A549 (cell line): ENCODE measurements around the gene KCNAB1. TPM values are rescaled to one million over a fixed set of nuclear protein-coding genes. Genes with fewer than 3 reads are reported as not detected.

Source experiments
- ATAC-seq, 2 experiments: fragments of 200-7000 bp in 1 of 2; fragments of >200 bp in 1 of 2; cut with Nextera tagmentation in 1 of 2; cut with Tn5 transposase in 1 of 2; 3 replicates each; pipeline versions ENCODE4 v1.8.0 to v1.9.1; 2018 to 2020; ENCODE audit warnings: mild to moderate bottlenecking in 1 of 2, moderate library complexity in 1 of 2
- CTCF ChIA-PET: fragments of 300-600 bp; sonication (Branson Sonifier 250); formaldehyde crosslinking; extraction: SDS; loops from one replicate; lab custom pipeline; 2021; ENCODE audit warnings: antibody characterized with exemption, inconsistent platforms; lab: Yijun Ruan, JAX
- POLR2A ChIA-PET: fragments of 350-600 bp; formaldehyde crosslinking; extraction: SDS; loops from one replicate; lab custom pipeline; 2021; ENCODE audit warnings: antibody characterized with exemption, inconsistent platforms; lab: Yijun Ruan, JAX
- DNase-seq, 2 experiments: peaks; one replicate each; pipeline versions ENCODE4 v3.0.0 to v3.0.0-alpha.2; 2011 to 2016; ENCODE audit warnings: low read depth in 1 of 2, low spot score in 1 of 2
- FAIRE-seq: peaks from 2 replicates; lab custom pipeline; 2011; peaks lifted over from hg19 to GRCh38; lab: Jason Lieb, UNC
- H3K27ac ChIP-seq, 2 experiments: fragments of >200 bp; sonication (Bioruptor Twin); formaldehyde crosslinking; 3 replicates each; pipeline ENCODE4 v1.5.1; 2016 to 2017
- H3K4me1 ChIP-seq: fragments of >200 bp; sonication (Bioruptor Twin); formaldehyde crosslinking; 3 replicates; pipeline ENCODE4 v1.6.1; 2016
- H3K4me2 ChIP-seq: fragments of >200 bp; sonication (Bioruptor Twin); formaldehyde crosslinking; 3 replicates; pipeline ENCODE4 v1.6.1; 2016
- H3K4me3 ChIP-seq: fragments of >200 bp; sonication (Bioruptor Twin); formaldehyde crosslinking; 3 replicates; pipeline ENCODE4 v1.5.1; 2016
- H3K9me3 ChIP-seq: fragments of >200 bp; sonication (Bioruptor Twin); formaldehyde crosslinking; 3 replicates; pipeline ENCODE4 v1.6.1; 2016
- ATOH8 ChIP-seq: fragments of 250-450 bp; sonication (Bioruptor Pico); IDR thresholded peaks from 2 replicates; pipeline ENCODE4 v1.5.0; 2020; ENCODE audit warnings: low read depth, mild to moderate bottlenecking, moderate library complexity
- BHLHE40 ChIP-seq: IDR thresholded peaks from 2 replicates; pipeline ENCODE4 v1.6.1; 2012; ENCODE audit warnings: low read depth, low read length, inconsistent platforms
- CHD2 ChIP-seq: fragments of 150-350 bp; IDR thresholded peaks from 2 replicates; pipeline ENCODE4 v1.6.1; 2014; ENCODE audit warnings: low read length; ENCODE audit not compliant: partially characterized antibody
- CTCF ChIP-seq: fragments of >200 bp; sonication (Bioruptor Twin); formaldehyde crosslinking; IDR thresholded peaks from 3 replicates; pipeline ENCODE4 v1.5.1; 2016
- E2F6 ChIP-seq: IDR thresholded peaks from 2 replicates; pipeline ENCODE4 v1.6.1; 2012; ENCODE audit warnings: low read depth, borderline replicate concordance
- EHF ChIP-seq: fragments of 250-450 bp; sonication (Bioruptor Pico); IDR thresholded peaks from 2 replicates; pipeline ENCODE4 v1.5.0; 2020; ENCODE audit warnings: mild to moderate bottlenecking
- EHMT2 ChIP-seq: fragments of 200-600 bp; sonication (generic); IDR thresholded peaks from 2 replicates; pipeline ENCODE4 v1.6.1; 2016; ENCODE audit warnings: antibody characterized with exemption, low read depth, mild to moderate bottlenecking, moderate library complexity
- EP300 ChIP-seq, 2 experiments: fragments of >200 bp; sonication (Bioruptor Twin); formaldehyde crosslinking; IDR thresholded peaks; 2 replicates in 1 of 2; 3 replicates in 1 of 2; pipeline ENCODE4 v1.6.1; 2016 to 2017
- GATA3 ChIP-seq: IDR thresholded peaks from 2 replicates; pipeline ENCODE4 v1.6.1; 2012; ENCODE audit warnings: borderline replicate concordance
- HEYL ChIP-seq: fragments of 250-450 bp; sonication (Bioruptor Pico); IDR thresholded peaks from 2 replicates; pipeline ENCODE4 v1.8.0; 2021; ENCODE audit warnings: mild to moderate bottlenecking, moderate library complexity
- HOXA7 ChIP-seq: fragments of 250-450 bp; sonication (Bioruptor Pico); IDR thresholded peaks from 2 replicates; pipeline ENCODE4 v1.5.0; 2020; ENCODE audit warnings: mild to moderate bottlenecking, moderate library complexity
- HOXB13 ChIP-seq: fragments of 250-450 bp; sonication (Bioruptor Pico); IDR thresholded peaks from 2 replicates; pipeline ENCODE4 v1.5.0; 2020; ENCODE audit warnings: low read depth, mild to moderate bottlenecking, moderate library complexity
- KDM1A ChIP-seq: fragments of 200-600 bp; sonication (generic); IDR thresholded peaks from 2 replicates; pipeline ENCODE4 v1.6.1; 2016; ENCODE audit warnings: low read depth, mild to moderate bottlenecking
- MAX ChIP-seq: IDR thresholded peaks from 2 replicates; pipeline ENCODE4 v1.6.1; 2012
- MAZ ChIP-seq: fragments of 150-350 bp; IDR thresholded peaks from 2 replicates; pipeline ENCODE4 v1.6.1; 2014; ENCODE audit warnings: antibody characterized with exemption, low read depth, low read length, borderline replicate concordance
- MYC ChIP-seq: IDR thresholded peaks from 2 replicates; pipeline ENCODE4 v1.6.1; 2012; ENCODE audit warnings: mild to moderate bottlenecking, inconsistent platforms, low read length, improper control_type of control experiment, borderline replicate concordance
- NFE2L2 ChIP-seq: fragments of 150-350 bp; conservative IDR thresholded peaks from 2 replicates; pipeline ENCODE4 v1.6.1; 2014; ENCODE audit warnings: low read length
- NPAS2 ChIP-seq: fragments of 250-450 bp; sonication (Bioruptor Pico); IDR thresholded peaks from 2 replicates; pipeline ENCODE4 v1.8.0; 2022; ENCODE audit warnings: mild to moderate bottlenecking, moderate library complexity, borderline replicate concordance
- RAD21 ChIP-seq, 2 experiments: fragments of >200 bp in 1 of 2; sonication (Bioruptor Twin) in 1 of 2; formaldehyde crosslinking in 1 of 2; IDR thresholded peaks in 1 of 2; conservative IDR thresholded peaks in 1 of 2; 2 replicates in 1 of 2; 3 replicates in 1 of 2; pipeline ENCODE4 v1.6.1; 2012 to 2018; ENCODE audit warnings: inconsistent platforms in 1 of 2
- RFX5 ChIP-seq: fragments of 450-650 bp; IDR thresholded peaks from 2 replicates; pipeline ENCODE4 v1.7.1; 2014; ENCODE audit warnings: antibody characterized with exemption, mild to moderate bottlenecking, moderate library complexity
- RNF2 ChIP-seq: fragments of 200-600 bp; sonication (generic); IDR thresholded peaks from 2 replicates; pipeline ENCODE4 v1.6.1; 2016; ENCODE audit warnings: low read depth, mild to moderate bottlenecking, antibody characterized with exemption, moderate library complexity, borderline replicate concordance
- SMC3 ChIP-seq: fragments of >200 bp; sonication (Bioruptor Twin); formaldehyde crosslinking; IDR thresholded peaks from 3 replicates; pipeline ENCODE4 v1.6.1; 2018; ENCODE audit warnings: inconsistent platforms
- ZC3H11A ChIP-seq: fragments of 450-650 bp; IDR thresholded peaks from 2 replicates; pipeline ENCODE4 v1.6.1; 2014; ENCODE audit warnings: antibody characterized with exemption, mild to moderate bottlenecking
- ZSCAN20 ChIP-seq: fragments of 250-450 bp; sonication (Bioruptor Pico); IDR thresholded peaks from 2 replicates; pipeline ENCODE4 v1.8.0; 2022; ENCODE audit warnings: mild to moderate bottlenecking, moderate library complexity
- WGBS: methylation state at CpG from one replicate; pipeline ENCODE4 v1.1.6; 2017; ENCODE audit errors: missing lambda C conversion rate; 5-methylcytosine and 5-hydroxymethylcytosine counted together
- polyA plus RNA-seq, 4 experiments: library from polyadenylated mRNA; depleted of rRNA in 3 of 4; stranded (reverse); fragments of >200 nt; fragmentation: RNase III in 1 of 4; extraction: RNeasy Plus Mini Kit Qiagen cat#74134 plus additional on column Dnase treatment in 1 of 4; gene quantifications; 2 replicates in 3 of 4; 3 replicates in 1 of 4; pipeline ENCODE4 v1.2.3, GENCODE V29; 2011 to 2017
- TF ChIP-seq, protein P1 (sequence below): IDR thresholded peaks from 2 replicates; pipeline ENCODE4 v1.6.1; 2012
- TF ChIP-seq, protein P2 (sequence below): fragments of >200 bp; sonication (Bioruptor Twin); formaldehyde crosslinking; IDR thresholded peaks from 3 replicates; pipeline ENCODE4 v1.6.1; 2016

The KCNAB1 gene
- polyA plus RNA-seq, 2 of the 4 experiments (the other 2 are of a cell fraction) = not detected

DNA sequence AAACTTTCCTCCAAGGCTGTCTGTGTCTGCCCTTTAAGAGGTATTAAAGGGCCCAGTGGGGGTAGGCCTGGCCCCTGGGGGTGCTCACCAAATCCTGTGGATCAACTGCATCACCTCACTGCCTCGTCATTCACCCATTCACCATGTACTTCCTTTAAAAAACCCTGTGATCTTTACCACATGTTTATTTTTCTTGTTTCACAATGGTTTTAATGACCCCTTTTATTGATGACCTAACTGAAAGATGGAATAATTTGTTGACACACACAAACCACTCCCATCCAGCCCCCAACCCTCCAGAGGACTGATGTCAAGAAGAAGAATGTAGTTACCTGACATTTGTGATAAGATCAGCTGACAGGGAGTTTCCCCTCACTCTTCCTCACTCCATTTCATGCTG, 40.8 kb downstream of the KCNAB1 start:
- FAIRE-seq (no peak), DNase-seq (no peak)
- H3K27ac ChIP-seq = no peak overlapping the region
- no peaks in the 10 kb centered on the region for H3K4me1 ChIP-seq
- WGBS = 16% methylated on average over 1 of the region's 1 CpG
- POLR2A ChIA-PET = no interaction called here
- H3K4me3 ChIP-seq = no peak overlapping the region
- CTCF ChIA-PET = interaction anchor here (1.2 kb wide), 1 partner anchor 9 kb away, joined by 5 read pairs; no protein-coding TSS in a partner anchor
- H3K9me3 ChIP-seq = no peaks in the 10 kb centered on the region
- TF ChIP-seq GATA3 (no peak), EHMT2 (no peak), HOXB13 (no peak), NFE2L2 (no peak), HEYL (CRISPR knock-in tag) (no peak), RFX5 (no peak), CHD2 (no peak), HOXA7 (CRISPR knock-in tag) (no peak), MAX (no peak), CTCF (no peak), RAD21 (conservative IDR thresholded peaks at IDR 0.05 in 1 of 2, IDR thresholded peaks at IDR 0.05 in 1 of 2) (no peak), ZSCAN20 (CRISPR knock-in tag) (no peak), MAZ (no peak), BHLHE40 (no peak), EHF (CRISPR knock-in tag) (no peak), EP300 (IDR thresholded peaks at IDR 0.05) (no peak), ATOH8 (no peak), ZC3H11A (no peak)
- TF ChIP-seq, protein P1, sequence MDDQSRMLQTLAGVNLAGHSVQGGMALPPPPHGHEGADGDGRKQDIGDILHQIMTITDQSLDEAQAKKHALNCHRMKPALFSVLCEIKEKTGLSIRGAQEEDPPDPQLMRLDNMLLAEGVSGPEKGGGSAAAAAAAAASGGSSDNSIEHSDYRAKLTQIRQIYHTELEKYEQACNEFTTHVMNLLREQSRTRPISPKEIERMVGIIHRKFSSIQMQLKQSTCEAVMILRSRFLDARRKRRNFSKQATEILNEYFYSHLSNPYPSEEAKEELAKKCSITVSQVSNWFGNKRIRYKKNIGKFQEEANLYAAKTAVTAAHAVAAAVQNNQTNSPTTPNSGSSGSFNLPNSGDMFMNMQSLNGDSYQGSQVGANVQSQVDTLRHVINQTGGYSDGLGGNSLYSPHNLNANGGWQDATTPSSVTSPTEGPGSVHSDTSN = no peak
- TF ChIP-seq, all 56 proteins: peak for 0
- no peak overlapping the region for H3K4me2 ChIP-seq
- no peak for ATAC-seq

- no peak overlapping the region for H3K27ac ChIP-seq
- no peak overlapping the region for H3K4me2 ChIP-seq
- H3K4me3 ChIP-seq = no peak overlapping the region
- ChIA-PET CTCF (interaction anchor here (1.2 to 5.4 kb wide), 6 partner anchors 10 to 346 kb away, joined by 3 to 28 read pairs (median 4); no protein-coding TSS in a partner anchor), POLR2A (no interaction called here)
- ATAC-seq = no peak
- no peaks in the 10 kb centered on the region for H3K4me1 ChIP-seq
- FAIRE-seq = no peak
- no peak for DNase-seq
- no peaks in the 10 kb centered on the region for H3K9me3 ChIP-seq
- WGBS = 14% methylated on average over 2 of the region's 2 CpGs
- no peak for TF ChIP-seq KDM1A
- TF ChIP-seq HOXB13 = no peak
- TF ChIP-seq ATOH8 = no peak
- TF ChIP-seq RNF2 = no peak
- TF ChIP-seq NPAS2 (CRISPR knock-in tag) = no peak
- no peak for TF ChIP-seq ZC3H11A
- TF ChIP-seq E2F6 = no peak
- TF ChIP-seq MYC = no peak
- TF ChIP-seq SMC3 = no peak
- TF ChIP-seq, protein P2, sequence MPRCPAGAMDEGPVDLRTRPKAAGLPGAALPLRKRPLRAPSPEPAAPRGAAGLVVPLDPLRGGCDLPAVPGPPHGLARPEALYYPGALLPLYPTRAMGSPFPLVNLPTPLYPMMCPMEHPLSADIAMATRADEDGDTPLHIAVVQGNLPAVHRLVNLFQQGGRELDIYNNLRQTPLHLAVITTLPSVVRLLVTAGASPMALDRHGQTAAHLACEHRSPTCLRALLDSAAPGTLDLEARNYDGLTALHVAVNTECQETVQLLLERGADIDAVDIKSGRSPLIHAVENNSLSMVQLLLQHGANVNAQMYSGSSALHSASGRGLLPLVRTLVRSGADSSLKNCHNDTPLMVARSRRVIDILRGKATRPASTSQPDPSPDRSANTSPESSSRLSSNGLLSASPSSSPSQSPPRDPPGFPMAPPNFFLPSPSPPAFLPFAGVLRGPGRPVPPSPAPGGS = no peak
- no peak for TF ChIP-seq CHD2
These were observed 43.5 kb downstream of the KCNAB1 start for GRCh38 chr3:156163848-156164247.
